H1 (cell line): ENCODE results near the gene SUGP1.

Source experiments
- ATF2 ChIP-seq: IDR thresholded peaks from 2 replicates; pipeline ENCODE4 v1.6.1; 2012; ENCODE audit warnings: low read length, inconsistent platforms
- BACH1 ChIP-seq: IDR thresholded peaks from 2 replicates; pipeline ENCODE4 v1.6.1; 2012; ENCODE audit warnings: low read length, improper control_type of control experiment
- BRCA1 ChIP-seq: IDR thresholded peaks from 2 replicates; pipeline ENCODE4 v1.6.1; 2012; ENCODE audit warnings: low read depth, low read length, improper control_type of control experiment
- EP300 ChIP-seq, 2 experiments: IDR thresholded peaks; 1 replicate in 1 of 2; 2 replicates in 1 of 2; pipeline ENCODE4 v1.6.1; 2011 to 2012; ENCODE audit warnings: low read depth in 2 of 2, low read length in 2 of 2, mild to moderate bottlenecking in 2 of 2, borderline replicate concordance in 1 of 2, inconsistent platforms in 1 of 2, moderate library complexity in 1 of 2
- FOSL1 ChIP-seq: IDR thresholded peaks from 2 replicates; pipeline ENCODE4 v1.6.1; 2011; ENCODE audit warnings: mild to moderate bottlenecking, low read depth, low read length, moderate library complexity; ENCODE audit not compliant: insufficient read depth
- POLR2A ChIP-seq, 2 experiments: IDR thresholded peaks; 1 replicate in 1 of 2; 2 replicates in 1 of 2; pipeline ENCODE4 v1.6.1; 2011; ENCODE audit warnings: low read depth in 2 of 2, low read length in 2 of 2, mild to moderate bottlenecking in 2 of 2; ENCODE audit errors: control extremely low read depth in 1 of 2
- POU5F1 ChIP-seq: IDR thresholded peaks from 2 replicates; pipeline ENCODE4 v1.6.1; 2011; ENCODE audit warnings: low read depth, mild to moderate bottlenecking, low read length, moderate library complexity
- RFX5 ChIP-seq: IDR thresholded peaks from 2 replicates; pipeline ENCODE4 v1.6.1; 2011; ENCODE audit warnings: low read depth, low read length, improper control_type of control experiment, borderline replicate concordance
- SP1 ChIP-seq: IDR thresholded peaks from 2 replicates; pipeline ENCODE4 v1.6.1; 2011; ENCODE audit warnings: low read depth, low read length
- TF ChIP-seq, protein P1 (sequence below), 3 experiments: IDR thresholded peaks; 1 replicate in 2 of 3; 2 replicates in 1 of 3; pipeline versions ENCODE4 v1.5.1 to v1.6.1; 2011; ENCODE audit warnings: low read length in 3 of 3, mild to moderate bottlenecking in 3 of 3, inconsistent platforms in 2 of 3, low read depth in 1 of 3, moderate library complexity in 1 of 3; ENCODE audit not compliant: insufficient read depth in 1 of 3; ENCODE audit errors: control extremely low read depth in 1 of 3

GRCh38 chr19:19305066-19305465 lies 15.2 kb downstream of the SUGP1 start:
- TF ChIP-seq ATF2, result no peak
- TF ChIP-seq, protein P1, sequence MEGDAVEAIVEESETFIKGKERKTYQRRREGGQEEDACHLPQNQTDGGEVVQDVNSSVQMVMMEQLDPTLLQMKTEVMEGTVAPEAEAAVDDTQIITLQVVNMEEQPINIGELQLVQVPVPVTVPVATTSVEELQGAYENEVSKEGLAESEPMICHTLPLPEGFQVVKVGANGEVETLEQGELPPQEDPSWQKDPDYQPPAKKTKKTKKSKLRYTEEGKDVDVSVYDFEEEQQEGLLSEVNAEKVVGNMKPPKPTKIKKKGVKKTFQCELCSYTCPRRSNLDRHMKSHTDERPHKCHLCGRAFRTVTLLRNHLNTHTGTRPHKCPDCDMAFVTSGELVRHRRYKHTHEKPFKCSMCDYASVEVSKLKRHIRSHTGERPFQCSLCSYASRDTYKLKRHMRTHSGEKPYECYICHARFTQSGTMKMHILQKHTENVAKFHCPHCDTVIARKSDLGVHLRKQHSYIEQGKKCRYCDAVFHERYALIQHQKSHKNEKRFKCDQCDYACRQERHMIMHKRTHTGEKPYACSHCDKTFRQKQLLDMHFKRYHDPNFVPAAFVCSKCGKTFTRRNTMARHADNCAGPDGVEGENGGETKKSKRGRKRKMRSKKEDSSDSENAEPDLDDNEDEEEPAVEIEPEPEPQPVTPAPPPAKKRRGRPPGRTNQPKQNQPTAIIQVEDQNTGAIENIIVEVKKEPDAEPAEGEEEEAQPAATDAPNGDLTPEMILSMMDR (IDR thresholded peaks at IDR 0.05; ENCODE audit: control extremely low read depth in 1 of 3, insufficient read depth in 1 of 3, low read depth in 1 of 3, low read length in 3 of 3), result no peak
- TF ChIP-seq FOSL1, result no peak
- no peak for TF ChIP-seq BACH1
- no peak for TF ChIP-seq BRCA1
- no peak for TF ChIP-seq EP300 (IDR thresholded peaks at IDR 0.05; ENCODE audit: borderline replicate concordance in 1 of 2, low read depth in 2 of 2, low read length in 2 of 2)
- no peak for TF ChIP-seq RFX5
- TF ChIP-seq POLR2A (IDR thresholded peaks at IDR 0.05; ENCODE audit: control extremely low read depth in 1 of 2, low read depth in 2 of 2, low read length in 2 of 2), result no peak
- no peak for TF ChIP-seq POU5F1
- TF ChIP-seq SP1, result no peak
